Osteocyte (in vitro differentiated cells): ENCODE results near the gene KREMEN1. TPM values are rescaled to one million over a fixed set of nuclear protein-coding genes. Genes with fewer than 3 reads are reported as not detected.

Source experiments
- DNase-seq: peaks from one replicate; pipeline ENCODE4 v3.0.0; 2021; ENCODE audit warnings: mixed read lengths; ENCODE audit not compliant: unreplicated experiment; ENCODE audit errors: extremely low spot score
- H3K27ac Mint-ChIP-seq: one replicate; pipeline ENCODE4 v1.8.0; 2021; ENCODE audit warnings: mild to moderate bottlenecking, mixed read lengths; ENCODE audit not compliant: unreplicated experiment
- H3K27me3 Mint-ChIP-seq: one replicate; pipeline ENCODE4 v1.8.0; 2021; ENCODE audit warnings: mixed read lengths; ENCODE audit not compliant: unreplicated experiment
- H3K36me3 Mint-ChIP-seq: one replicate; pipeline ENCODE4 v1.8.0; 2021; ENCODE audit warnings: mixed read lengths; ENCODE audit not compliant: unreplicated experiment
- H3K4me1 Mint-ChIP-seq: one replicate; pipeline ENCODE4 v1.8.0; 2021; ENCODE audit warnings: mixed read lengths; ENCODE audit not compliant: unreplicated experiment
- H3K4me3 Mint-ChIP-seq: one replicate; pipeline ENCODE4 v1.8.0; 2021; ENCODE audit warnings: mild to moderate bottlenecking, moderate library complexity, mixed read lengths; ENCODE audit not compliant: unreplicated experiment
- H3K9me3 Mint-ChIP-seq: one replicate; pipeline ENCODE4 v1.8.0; 2021; ENCODE audit warnings: mixed read lengths; ENCODE audit not compliant: unreplicated experiment
- CTCF ChIP-seq: fragments of 200-600 bp; sonication (generic); IDR thresholded peaks from 2 replicates; pipeline ENCODE4 v1.5.0; 2021; ENCODE audit warnings: antibody characterized with exemption, mild to moderate bottlenecking, moderate library complexity
- total RNA-seq: library from RNA; stranded (reverse); gene quantifications from 2 replicates; pipeline ENCODE4 v1.2.1, GENCODE V29; 2021

Gene KREMEN1
- total RNA-seq, 1 donor from 2014 or later = 2.9 TPM

GRCh38 chr22:29048822-29049654, 23.8 kb upstream of the KREMEN1 start:
- H3K4me1 Mint-ChIP-seq = peaks cover 4% of the 10 kb centered on the region
- no peak overlapping the region for H3K4me3 Mint-ChIP-seq
- H3K27ac Mint-ChIP-seq = no peak overlapping the region
- no peaks in the 10 kb centered on the region for H3K27me3 Mint-ChIP-seq
- no peak for DNase-seq
- peaks cover 14% of the 10 kb centered on the region for H3K36me3 Mint-ChIP-seq
- H3K9me3 Mint-ChIP-seq = no peaks in the 10 kb centered on the region
- TF ChIP-seq CTCF = no peak

- no peaks in the 10 kb centered on the region for H3K27me3 Mint-ChIP-seq
- no peaks in the 10 kb centered on the region for H3K4me1 Mint-ChIP-seq
- DNase-seq = no peak
- no peak for TF ChIP-seq CTCF
- peaks cover 14% of the 10 kb centered on the region for H3K36me3 Mint-ChIP-seq
- no peak overlapping the region for H3K4me3 Mint-ChIP-seq
- no peak overlapping the region for H3K27ac Mint-ChIP-seq
- no peaks in the 10 kb centered on the region for H3K9me3 Mint-ChIP-seq
Measured at GRCh38 chr22:29049655-29050263, 23.1 kb upstream of the KREMEN1 start.

- Mint-ChIP-seq H3K4me1 (peaks cover 3% of the 10 kb centered on the region), H3K9me3 (no peaks in the 10 kb centered on the region), H3K36me3 (peaks cover 14% of the 10 kb centered on the region), H3K27me3 (no peaks in the 10 kb centered on the region), H3K4me3 (no peak overlapping the region), H3K27ac (no peak overlapping the region)
- no peak for DNase-seq
- TF ChIP-seq CTCF = no peak
Measured at GRCh38 chr22:29050457-29050856, 22.4 kb upstream of the KREMEN1 start.

- DNase-seq = no peak
- Mint-ChIP-seq H3K36me3 (peaks cover 6% of the 10 kb centered on the region), H3K9me3 (no peaks in the 10 kb centered on the region), H3K27me3 (no peaks in the 10 kb centered on the region), H3K27ac (no peak overlapping the region), H3K4me1 (peaks cover 7% of the 10 kb centered on the region), H3K4me3 (no peak overlapping the region)
- no peak for TF ChIP-seq CTCF
Measured at GRCh38 chr22:29053048-29053702, 19.7 kb upstream of the KREMEN1 start.

- no peaks in the 10 kb centered on the region for H3K9me3 Mint-ChIP-seq
- H3K4me1 Mint-ChIP-seq = peaks cover 7% of the 10 kb centered on the region
- H3K4me3 Mint-ChIP-seq = no peak overlapping the region
- H3K27ac Mint-ChIP-seq = no peak overlapping the region
- peaks cover 3% of the 10 kb centered on the region for H3K36me3 Mint-ChIP-seq
- DNase-seq = no peak
- H3K27me3 Mint-ChIP-seq = no peaks in the 10 kb centered on the region
- TF ChIP-seq CTCF = no peak
Measured at GRCh38 chr22:29054251-29054767, 18.5 kb upstream of the KREMEN1 start.
